ENCODE results near the gene LIPM. TPM values are rescaled to one million over a fixed set of nuclear protein-coding genes. Genes with fewer than 3 reads are reported as not detected.

Gene LIPM
- polyA plus RNA-seq, 3 donors: not detected

GRCh38 chr10:88819290-88819689 lies 16.8 kb downstream of the LIPM start:
- intact Hi-C loops (cut with micrococcal nuclease): loop anchor here in 1 of 2 donors (10.0 kb wide), 1 partner anchor 124 kb away; no protein-coding TSS in a partner anchor
- no peaks in the 10 kb centered on the region for H3K79me2 ChIP-seq (ENCODE audit: insufficient read depth, low read length)
- WGBS (ENCODE audit: insufficient coverage): no CpG with 5 or more reads among the region's 3 CpGs
- DNase-seq: no peak
- H3K4me3 ChIP-seq (replicated peaks in 1 of 3; ENCODE audit: low read depth in 2 of 3, low read length in 3 of 3): no peak overlapping the region
- peaks cover 2 to 17% of the 10 kb centered on the region in 2 donors for H3K36me3 ChIP-seq (replicated peaks in 1 of 2; ENCODE audit: control insufficient read depth in 1 of 2, insufficient read depth in 2 of 2, low read length in 2 of 2)
- Mint-ChIP-seq H3K4me1 (no peaks in the 10 kb centered on the region), H3K27ac (no peak overlapping the region), H3K27me3 (ENCODE audit: low read depth in 3 of 3) (peaks cover 0 to 2% (median 0%) of the 10 kb centered on the region in 3 donors), H3K4me3 (no peak overlapping the region), H3K36me3 (peaks cover 23 to 24% of the 10 kb centered on the region in 2 donors), H3K9me3 (no peaks in the 10 kb centered on the region)
- no peaks in the 10 kb centered on the region for H3K9me3 ChIP-seq (replicated peaks in 1 of 2; ENCODE audit: control insufficient read depth in 1 of 2, insufficient read depth in 1 of 2, low read length in 2 of 2)
- TF ChIP-seq CTCF (IDR thresholded peaks at IDR 0.05): no peak
- H4K20me1 ChIP-seq (ENCODE audit: insufficient read depth, low read length): no peaks in the 10 kb centered on the region
- H3K27me3 ChIP-seq (ENCODE audit: control insufficient read depth in 2 of 2, insufficient read depth in 2 of 2, low read length in 2 of 2): no peaks in the 10 kb centered on the region
- H3K4me1 ChIP-seq (ENCODE audit: control insufficient read depth in 1 of 2, insufficient read depth in 2 of 2, low read length in 2 of 2): no peaks in the 10 kb centered on the region
- no peak overlapping the region for H3K4me2 ChIP-seq (replicated peaks; ENCODE audit: extremely low read depth, low read length, poor library complexity, severe bottlenecking)
- no peak overlapping the region for H2AFZ ChIP-seq (ENCODE audit: insufficient read depth, low read depth, low read length, poor library complexity, severe bottlenecking)
- no peak overlapping the region for H3K9ac ChIP-seq (ENCODE audit: insufficient read depth, low read length, poor library complexity, severe bottlenecking)
- no peak overlapping the region for H3K27ac ChIP-seq (ENCODE audit: low read depth in 1 of 2, low read length in 2 of 2)

GRCh38 chr10:88820748-88821401 lies 18.3 kb downstream of the LIPM start:
- DNase-seq: peak in 1 of 3 donors; percentile 21

More at GRCh38 chr10:88820748-88821401, 18.3 kb downstream of the LIPM start:
- Histone ChIP-seq H3K4me3 (replicated peaks in 1 of 3; ENCODE audit: low read depth in 2 of 3, low read length in 3 of 3) (no peak overlapping the region), H3K4me2 (replicated peaks; ENCODE audit: extremely low read depth, low read length, poor library complexity, severe bottlenecking) (no peak overlapping the region), H3K9ac (ENCODE audit: insufficient read depth, low read length, poor library complexity, severe bottlenecking) (no peak overlapping the region), H3K4me1 (ENCODE audit: control insufficient read depth in 1 of 2, insufficient read depth in 2 of 2, low read length in 2 of 2) (no peaks in the 10 kb centered on the region), H3K9me3 (replicated peaks in 1 of 2; ENCODE audit: control insufficient read depth in 1 of 2, insufficient read depth in 1 of 2, low read length in 2 of 2) (no peaks in the 10 kb centered on the region), H2AFZ (ENCODE audit: insufficient read depth, low read depth, low read length, poor library complexity, severe bottlenecking) (no peak overlapping the region), H3K27ac (ENCODE audit: low read depth in 1 of 2, low read length in 2 of 2) (no peak overlapping the region), H4K20me1 (ENCODE audit: insufficient read depth, low read length) (no peaks in the 10 kb centered on the region), H3K27me3 (ENCODE audit: control insufficient read depth in 2 of 2, insufficient read depth in 2 of 2, low read length in 2 of 2) (no peaks in the 10 kb centered on the region), H3K79me2 (ENCODE audit: insufficient read depth, low read length) (no peaks in the 10 kb centered on the region), H3K36me3 (replicated peaks in 1 of 2; ENCODE audit: control insufficient read depth in 1 of 2, insufficient read depth in 2 of 2, low read length in 2 of 2) (peaks cover 5 to 28% of the 10 kb centered on the region in 2 donors)
- H3K9me3 Mint-ChIP-seq: no peaks in the 10 kb centered on the region
- no peak for TF ChIP-seq CTCF (IDR thresholded peaks at IDR 0.05)
- peaks cover 0 to 2% (median 0%) of the 10 kb centered on the region in 3 donors for H3K27me3 Mint-ChIP-seq (ENCODE audit: low read depth in 3 of 3)
- no peaks in the 10 kb centered on the region for H3K4me1 Mint-ChIP-seq
- peaks cover 29 to 31% of the 10 kb centered on the region in 2 donors for H3K36me3 Mint-ChIP-seq
- intact Hi-C loops (cut with micrococcal nuclease): no loop called here
- H3K4me3 Mint-ChIP-seq: no peak overlapping the region
- H3K27ac Mint-ChIP-seq: no peak overlapping the region

Data from CD14-positive monocyte (primary cell).